ENCODE measurements around the gene FAM229A. TPM values are rescaled to one million over a fixed set of nuclear protein-coding genes. Genes with fewer than 3 reads are reported as not detected.

Gene FAM229A
- total RNA-seq, 1 donor from 2014 or later: 12.9 TPM

- H3K27ac Mint-ChIP-seq: peak overlapping the region; percentile 7
- peaks cover 9% of the 10 kb centered on the region for H3K36me3 Mint-ChIP-seq
- H3K9me3 Mint-ChIP-seq: no peaks in the 10 kb centered on the region
- no peaks in the 10 kb centered on the region for H3K4me1 Mint-ChIP-seq
- H3K4me3 Mint-ChIP-seq: no peak overlapping the region
- no peak for TF ChIP-seq CTCF (IDR thresholded peaks at IDR 0.05; ENCODE audit: unreplicated experiment)
- no peaks in the 10 kb centered on the region for H3K27me3 Mint-ChIP-seq (ENCODE audit: low read depth)
- no peak for DNase-seq (ENCODE audit: low spot score in 2 of 2, unreplicated experiment in 2 of 2)
Measured at GRCh38 chr1:32316903-32317277, 45.4 kb downstream of the FAM229A start.

DNA sequence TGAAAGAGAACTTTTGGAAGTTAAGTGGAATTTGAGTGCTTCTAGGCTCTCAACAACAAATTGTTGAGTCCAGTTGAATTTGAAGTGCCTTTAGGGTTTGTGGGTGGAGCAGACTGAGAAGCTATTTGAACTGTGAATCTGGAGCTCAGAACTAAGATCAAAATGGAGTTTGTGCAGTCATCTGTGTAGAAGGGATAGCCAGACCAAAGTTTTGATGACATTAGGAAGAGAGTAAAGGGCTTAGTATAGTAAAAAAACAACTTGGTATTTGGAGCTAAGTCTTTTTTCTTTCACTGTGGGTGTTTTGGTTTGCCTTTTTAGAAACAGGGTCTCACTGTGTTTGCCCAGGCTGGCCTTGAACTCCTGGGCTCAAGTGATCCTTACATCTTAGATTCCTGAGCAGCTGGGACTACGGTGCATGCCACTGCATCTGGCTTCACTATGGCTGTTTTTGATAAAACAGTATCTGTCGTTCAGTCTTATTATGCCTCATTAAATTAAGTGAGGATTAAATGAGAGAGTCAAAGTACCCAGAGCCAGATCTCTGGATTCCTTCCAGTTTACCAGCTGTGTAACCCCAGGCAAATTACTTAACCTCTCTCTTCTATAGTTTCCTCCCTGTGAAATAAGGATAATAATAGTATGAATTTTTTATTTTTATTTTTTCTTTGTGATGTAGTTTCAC, 50.4 kb downstream of the FAM229A start:
- H3K4me3 Mint-ChIP-seq: no peak overlapping the region
- H3K27ac Mint-ChIP-seq: no peak overlapping the region
- no peak for TF ChIP-seq CTCF (IDR thresholded peaks at IDR 0.05; ENCODE audit: unreplicated experiment)

More for the DNA sequence above, 50.4 kb downstream of the FAM229A start:
- Mint-ChIP-seq H3K4me1 (no peaks in the 10 kb centered on the region), H3K27me3 (ENCODE audit: low read depth) (no peaks in the 10 kb centered on the region), H3K36me3 (peaks cover 10% of the 10 kb centered on the region), H3K9me3 (no peaks in the 10 kb centered on the region)
- DNase-seq (ENCODE audit: low spot score in 2 of 2, unreplicated experiment in 2 of 2): no peak

Other genes starting within 250 kb of the FAM229A start
- gene TXLNA, start 182.8 kb downstream of the FAM229A start, total RNA-seq: 56.6 to 59.7 TPM (median 57.2 TPM) in 3 replicates
- gene CCDC28B, start 161.9 kb downstream of the FAM229A start, total RNA-seq: 21.6 to 24.9 TPM (median 24.6 TPM) in 3 replicates
- gene IQCC, start 156.8 kb downstream of the FAM229A start, total RNA-seq: 3.1 to 3.8 TPM (median 3.3 TPM) in 3 replicates
- gene DCDC2B, start 153.4 kb downstream of the FAM229A start, total RNA-seq: 0.11 TPM in 1 of 3 replicates, not detected in the others
- gene TMEM234, start 140.1 kb downstream of the FAM229A start, total RNA-seq: 28.9 to 33.3 TPM (median 32.9 TPM) in 3 replicates
- gene EIF3I, start 140.1 kb downstream of the FAM229A start, total RNA-seq: 143 to 147 TPM (median 146 TPM) in 3 replicates
- gene FAM167B, start 115.3 kb downstream of the FAM229A start, total RNA-seq: 1.8 to 2.9 TPM (median 2.3 TPM) in 3 replicates
- 1.4 to 1.8 TPM (median 1.5 TPM) in 3 replicates for gene LCK, start 111.2 kb downstream of the FAM229A start, total RNA-seq
- 122 to 131 TPM (median 127 TPM) in 3 replicates for gene HDAC1, start 70.4 kb downstream of the FAM229A start, total RNA-seq
- gene MARCKSL1, start 26.3 kb downstream of the FAM229A start, total RNA-seq: 487 to 496 TPM (median 495 TPM) in 3 replicates
- gene TSSK3, start 54 bp upstream of the FAM229A start, total RNA-seq: 6.6 to 8.1 TPM (median 7.8 TPM) in 3 replicates
- gene BSDC1, start 32.0 kb upstream of the FAM229A start, total RNA-seq: 73.4 to 74.8 TPM (median 74.6 TPM) in 3 replicates
- 3.4 to 3.6 TPM (median 3.5 TPM) in 3 replicates for gene ZBTB8B, start 102.6 kb upstream of the FAM229A start, total RNA-seq
- 14.8 to 16.2 TPM (median 14.9 TPM) in 3 replicates for gene ZBTB8A, start 176.9 kb upstream of the FAM229A start, total RNA-seq

Measured in mesothelial cell of epicardium (in vitro differentiated cells).